Endothelial cell of umbilical vein (primary cell): ENCODE results near the gene TSGA10IP. TPM values are rescaled to one million over a fixed set of nuclear protein-coding genes. Genes with fewer than 3 reads are reported as not detected.
A peak's percentile ranks its signal among the peaks of the same experiment; 100 is the strongest.

ENCODE experiments used
- BruUV-seq: library from RNA; stranded (reverse); fragments of 400-500 nt; replicated peaks from 2 replicates; lab custom pipeline; 2021; lab: Mats Ljungman, UMichigan
- CTCF ChIA-PET: fragments of 300-600, 350-600 bp; sonication (Branson Sonifier 250); formaldehyde crosslinking; loops from one replicate; lab custom pipeline; 2021; ENCODE audit warnings: antibody characterized with exemption, inconsistent platforms; lab: Charles Lee
- POLR2A ChIA-PET: fragments of 300-600, 350-600 bp; sonication (Branson Sonifier 250); formaldehyde crosslinking; loops from one replicate; lab custom pipeline; 2021; ENCODE audit warnings: antibody characterized with exemption, inconsistent platforms; lab: Charles Lee
- DNase-seq: peaks from one replicate; pipeline ENCODE4 v3.0.0-alpha.2; 2011; ENCODE audit warnings: low read depth, low spot score
- FAIRE-seq: peaks from 2 replicates; lab custom pipeline; 2011; peaks lifted over from hg19 to GRCh38; lab: Jason Lieb, UNC
- H2AFZ ChIP-seq: 2 replicates; pipeline ENCODE4 v1.6.0; 2012; ENCODE audit warnings: low read depth, low read length, control low read depth, inconsistent platforms
- H3K27ac ChIP-seq: 2 replicates; pipeline ENCODE4 v1.5.1; 2011; ENCODE audit warnings: low read depth, mild to moderate bottlenecking, control low read depth, low read length, moderate library complexity; ENCODE audit not compliant: insufficient read depth
- H3K27me3 ChIP-seq, 2 experiments: 2 replicates each; pipeline versions ENCODE4 v1.6.0 to v1.6.1; 2011; ENCODE audit warnings: low read length in 2 of 2, mixed read lengths in 1 of 2; ENCODE audit not compliant: control insufficient read depth in 2 of 2, insufficient read depth in 2 of 2
- H3K36me3 ChIP-seq, 2 experiments: 2 replicates in 1 of 2; 3 replicates in 1 of 2; pipeline ENCODE4 v1.5.1; 2011; ENCODE audit warnings: low read length in 2 of 2, mild to moderate bottlenecking in 1 of 2, moderate library complexity in 1 of 2; ENCODE audit not compliant: control insufficient read depth in 2 of 2, insufficient read depth in 2 of 2; ENCODE audit errors: extremely low read depth in 1 of 2
- H3K4me1 ChIP-seq: 3 replicates; pipeline ENCODE4 v1.5.1; 2011; ENCODE audit warnings: mild to moderate bottlenecking, low read length; ENCODE audit not compliant: control insufficient read depth, insufficient read depth; ENCODE audit errors: extremely low read depth
- H3K4me2 ChIP-seq: 2 replicates; pipeline ENCODE4 v1.6.1; 2011; ENCODE audit warnings: low read length, control low read depth, mixed read lengths; ENCODE audit not compliant: insufficient read depth
- H3K4me3 ChIP-seq, 3 experiments: fragments of 200-600 bp in 1 of 3; sonication (generic), shearing (Covaris generic) in 1 of 3; replicated peaks in 1 of 3; 2 replicates each; pipeline ENCODE4 v1.5.1; 2011 to 2016; ENCODE audit warnings: control low read depth in 3 of 3, low read length in 3 of 3, mild to moderate bottlenecking in 2 of 3, inconsistent platforms in 1 of 3, low read depth in 1 of 3, moderate library complexity in 1 of 3; ENCODE audit not compliant: insufficient read depth in 1 of 3
- H3K79me2 ChIP-seq: 2 replicates; pipeline ENCODE4 v1.6.0; 2012; ENCODE audit warnings: low read length, inconsistent platforms; ENCODE audit not compliant: control insufficient read depth, insufficient read depth
- H3K9ac ChIP-seq: replicated peaks from 2 replicates; pipeline ENCODE3; 2011; ENCODE audit warnings: low read length, control low read depth; ENCODE audit not compliant: insufficient read depth; ENCODE audit errors: extremely low read depth
- H3K9me1 ChIP-seq: replicated peaks from 3 replicates; pipeline ENCODE4 v1.6.0; 2011; ENCODE audit warnings: mild to moderate bottlenecking, low read length; ENCODE audit not compliant: control insufficient read depth, insufficient read depth; ENCODE audit errors: extremely low read depth
- H3K9me3 ChIP-seq: replicated peaks from 2 replicates; pipeline ENCODE4 v1.5.1; 2012; ENCODE audit warnings: low read length, inconsistent platforms; ENCODE audit not compliant: control insufficient read depth, insufficient read depth
- H4K20me1 ChIP-seq: replicated peaks from 2 replicates; pipeline ENCODE3; 2011; ENCODE audit warnings: mild to moderate bottlenecking, low read length; ENCODE audit not compliant: control insufficient read depth, insufficient read depth; ENCODE audit errors: extremely low read depth
- CTCF ChIP-seq, 2 donors: IDR thresholded peaks; 1 replicate in 1 of 2; 2 replicates in 1 of 2; pipeline ENCODE4 v1.5.1; 2011; ENCODE audit warnings: low read length in 2 of 2, mild to moderate bottlenecking in 2 of 2, moderate library complexity in 2 of 2, control low read depth in 1 of 2, inconsistent platforms in 1 of 2, low read depth in 1 of 2; ENCODE audit not compliant: insufficient read depth in 1 of 2; ENCODE audit errors: extremely low read depth in 1 of 2
- EZH2 ChIP-seq: IDR thresholded peaks from 2 replicates; pipeline ENCODE4 v1.6.1; 2012; ENCODE audit warnings: borderline replicate concordance, low read depth, mild to moderate bottlenecking, moderate library complexity, low read length, inconsistent platforms; ENCODE audit not compliant: severe bottlenecking
- FOS ChIP-seq: IDR thresholded peaks from 2 replicates; pipeline ENCODE4 v1.6.1; 2011; ENCODE audit warnings: mild to moderate bottlenecking, low read length, moderate library complexity, borderline replicate concordance; ENCODE audit not compliant: insufficient read depth
- GATA2 ChIP-seq: IDR thresholded peaks from 2 replicates; pipeline ENCODE4 v1.7.0; 2011; ENCODE audit warnings: low read depth, mild to moderate bottlenecking, moderate library complexity, mixed read lengths, low read length; ENCODE audit not compliant: insufficient read length, insufficient read depth
- JUN ChIP-seq: IDR thresholded peaks from 2 replicates; pipeline ENCODE4 v1.6.1; 2011; ENCODE audit warnings: borderline replicate concordance, low read depth; ENCODE audit not compliant: insufficient read length, insufficient read depth
- MYC ChIP-seq: IDR thresholded peaks from one replicate; pipeline ENCODE4 v1.6.1; 2011; ENCODE audit warnings: mild to moderate bottlenecking, low read depth, low read length
- POLR2A ChIP-seq: IDR thresholded peaks from 2 replicates; pipeline ENCODE4 v1.6.1; 2012; ENCODE audit warnings: low read depth, mild to moderate bottlenecking, control low read depth, low read length
- POLR2AphosphoS5 ChIP-seq: IDR thresholded peaks from 2 replicates; pipeline ENCODE4 v1.6.1; 2012; ENCODE audit warnings: low read depth, mild to moderate bottlenecking, control low read depth, low read length, moderate library complexity; ENCODE audit not compliant: insufficient read depth
- dilution Hi-C: fragments of 300-500 bp; cut with MboI; formaldehyde crosslinking; loops from one replicate; pipeline ENCODE4 v1.15.0; 2019; ENCODE audit warnings: low sequenced_read_pairs; ENCODE audit not compliant: extremely low pct_ligation_motif_present
- intact Hi-C: fragments of 100-400 bp; cut with micrococcal nuclease; formaldehyde crosslinking; loops from one replicate; pipeline ENCODE4 v1.10.0; 2022
- polyA plus RNA-seq, 4 experiments: library from polyadenylated mRNA; depleted of rRNA in 3 of 4; stranded (reverse) in 3 of 4; unstranded in 1 of 4; fragments of >200 nt; gene quantifications; 2 replicates each; pipeline versions ENCODE4 v1.2.1 to v1.2.3, GENCODE V29; 2011 to 2012; ENCODE audit warnings: missing spikeins in 1 of 4
- total RNA-seq: library from RNA; stranded (reverse); gene quantifications from 2 replicates; pipeline ENCODE4 v1.2.3, GENCODE V29; 2021
- TF ChIP-seq, protein P1 (sequence below): IDR thresholded peaks from 2 replicates; pipeline ENCODE4 v1.6.1; 2011; ENCODE audit not compliant: insufficient read depth, insufficient read length

TSGA10IP gene
- total and polyA plus RNA-seq, 2 donors (not counting 3 experiments of a cell fraction or from before 2014, with no cell fraction given) = not detected

DNA sequence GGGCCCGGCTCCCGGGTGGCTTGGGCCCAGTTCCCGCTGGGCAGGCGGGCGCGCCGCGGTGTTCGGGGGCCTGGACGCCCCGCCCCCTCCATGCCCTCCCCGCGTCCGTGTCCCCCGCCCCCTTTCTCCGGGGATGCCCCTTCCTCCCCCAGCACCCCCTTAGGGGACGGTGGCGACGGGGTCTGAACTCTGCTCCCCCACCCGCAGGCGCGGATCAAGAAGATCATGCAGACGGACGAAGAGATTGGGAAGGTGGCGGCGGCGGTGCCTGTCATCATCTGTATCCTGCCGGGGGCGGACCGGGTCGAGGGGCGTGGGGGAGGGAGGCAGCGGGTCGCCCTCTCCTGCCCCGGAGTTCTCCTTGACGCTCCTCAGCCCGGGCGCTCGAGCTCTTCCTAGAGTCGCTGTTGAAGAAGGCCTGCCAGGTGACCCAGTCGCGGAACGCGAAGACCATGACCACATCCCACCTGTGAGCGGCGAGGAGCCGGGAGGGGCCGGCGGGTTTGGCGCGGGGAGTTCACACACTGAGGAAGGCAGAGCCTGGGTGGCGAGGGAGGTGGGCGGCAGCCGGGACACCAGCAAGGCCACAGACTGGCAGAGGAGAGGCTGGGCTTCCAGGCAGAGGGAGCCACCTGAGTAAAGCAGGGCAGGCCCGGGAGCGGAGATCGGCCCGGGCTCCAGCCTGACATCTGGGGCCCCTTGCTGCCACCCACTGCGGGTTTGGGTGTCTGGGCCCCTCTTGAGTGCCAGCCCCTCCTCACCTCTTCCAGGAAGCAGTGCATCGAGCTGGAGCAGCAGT is 25.5 kb upstream of the TSGA10IP start:
- peaks cover 37% of the 10 kb centered on the region for H3K79me2 ChIP-seq
- H3K9me3 ChIP-seq = no peaks in the 10 kb centered on the region
- no peaks in the 10 kb centered on the region for H3K27me3 ChIP-seq
- peaks cover 46% of the 10 kb centered on the region for H3K4me1 ChIP-seq
- H3K27ac ChIP-seq = no peak overlapping the region
- peak; percentile 32 for DNase-seq
- H3K9me1 ChIP-seq = no peaks in the 10 kb centered on the region
- H3K36me3 ChIP-seq = peaks cover 6 to 9% of the 10 kb centered on the region in 2 experiments
- BruUV-seq = no TSS peak
- H4K20me1 ChIP-seq = no peaks in the 10 kb centered on the region
- intact Hi-C loops = loop anchor here (1.0 to 5.0 kb wide), 5 partner anchors 31 to 133 kb away; partner anchors contain the start of genes BANF1, EIF1AD, FIBP and SART1
- POLR2A ChIA-PET = no interaction called here
- H3K4me3 ChIP-seq = peak overlapping the region; percentile 63 to 84 (median 70)
- H3K4me2 ChIP-seq = peak overlapping the region; percentile 79
- no peak for TF ChIP-seq GATA2
- TF ChIP-seq POLR2A = peak; percentile 10
- peak; percentile 5 for TF ChIP-seq POLR2AphosphoS5
- CTCF ChIA-PET = interaction anchor here (1.0 to 1.4 kb wide), 3 partner anchors 13 to 35 kb away, joined by 3 to 4 read pairs (median 3); partner anchors contain the start of gene FIBP
- dilution Hi-C loops = no loop called here
- FAIRE-seq = no peak
- H3K9ac ChIP-seq = peak overlapping the region; percentile 40
- peak overlapping the region; percentile 77 for H2AFZ ChIP-seq

- H3K9me1 ChIP-seq = no peaks in the 10 kb centered on the region
- H3K79me2 ChIP-seq = peaks cover 37% of the 10 kb centered on the region
- peaks cover 40% of the 10 kb centered on the region for H3K4me1 ChIP-seq
- no peak overlapping the region for H2AFZ ChIP-seq
- H3K4me3 ChIP-seq = peak overlapping the region; percentile 63 to 84 (median 70)
- no peaks in the 10 kb centered on the region for H3K27me3 ChIP-seq
- TF ChIP-seq JUN = no peak
- no peak for TF ChIP-seq POLR2AphosphoS5
- no peak for TF ChIP-seq MYC
- no peak for TF ChIP-seq GATA2
- TF ChIP-seq, protein P1, sequence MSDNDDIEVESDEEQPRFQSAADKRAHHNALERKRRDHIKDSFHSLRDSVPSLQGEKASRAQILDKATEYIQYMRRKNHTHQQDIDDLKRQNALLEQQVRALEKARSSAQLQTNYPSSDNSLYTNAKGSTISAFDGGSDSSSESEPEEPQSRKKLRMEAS = no peak
- no peak for TF ChIP-seq EZH2
- TF ChIP-seq POLR2A = no peak
- TF ChIP-seq CTCF (IDR thresholded peaks at IDR 0.05; ENCODE audit: extremely low read depth in 1 of 2, insufficient read depth in 1 of 2, low read depth in 1 of 2, low read length in 2 of 2) = no peak
- no peak for TF ChIP-seq FOS
- H3K9ac ChIP-seq = peak overlapping the region; percentile 37
- no peak for DNase-seq
- ChIA-PET POLR2A (no interaction called here), CTCF (interaction anchor here (1.0 to 1.4 kb wide), 3 partner anchors 13 to 36 kb away, joined by 3 to 4 read pairs (median 3); partner anchors contain the start of gene FIBP)
- intact Hi-C loops (no loop called here), dilution Hi-C loops (no loop called here)
- no peaks in the 10 kb centered on the region for H4K20me1 ChIP-seq
- H3K27ac ChIP-seq = no peak overlapping the region
- peak overlapping the region; percentile 79 for H3K4me2 ChIP-seq
- BruUV-seq = no TSS peak
- H3K36me3 ChIP-seq = peaks cover 6 to 11% of the 10 kb centered on the region in 2 experiments
- no peak for FAIRE-seq
- no peaks in the 10 kb centered on the region for H3K9me3 ChIP-seq
Measured at GRCh38 chr11:65920372-65920802, 24.9 kb upstream of the TSGA10IP start.
